Astrocyte (in vitro differentiated cells and primary cell): ENCODE measurements around the gene CREB5. TPM values are rescaled to one million over a fixed set of nuclear protein-coding genes. Genes with fewer than 3 reads are reported as not detected.

Experiments
- DNase-seq: peaks from one replicate; pipeline ENCODE4 v3.0.0-alpha.2; 2010; ENCODE audit warnings: low read depth
- FAIRE-seq: peaks from 2 replicates; lab custom pipeline; 2011; peaks lifted over from hg19 to GRCh38; lab: Jason Lieb, UNC
- H2AFZ ChIP-seq: 2 replicates; pipeline ENCODE4 v1.6.0; 2012; ENCODE audit warnings: low read depth, low read length, inconsistent platforms
- H3K27ac ChIP-seq: 2 replicates; pipeline ENCODE4 v1.5.1; 2011; ENCODE audit warnings: low read depth, low read length, inconsistent platforms
- H3K27me3 ChIP-seq: 2 replicates; pipeline ENCODE4 v1.6.0; 2011; ENCODE audit warnings: low read length, inconsistent platforms; ENCODE audit not compliant: insufficient read depth
- H3K36me3 ChIP-seq: 2 replicates; pipeline ENCODE4 v1.5.1; 2011; ENCODE audit warnings: low read length, inconsistent platforms; ENCODE audit not compliant: insufficient read depth
- H3K4me1 ChIP-seq: 2 replicates; pipeline ENCODE4 v1.5.1; 2011; ENCODE audit warnings: low read length, inconsistent platforms; ENCODE audit not compliant: insufficient read depth
- H3K4me2 ChIP-seq: 2 replicates; pipeline ENCODE4 v1.6.0; 2012; ENCODE audit warnings: low read length, inconsistent platforms
- H3K4me3 ChIP-seq: 2 replicates; pipeline ENCODE4 v1.5.1; 2011; ENCODE audit warnings: low read depth, mild to moderate bottlenecking, low read length, inconsistent platforms; ENCODE audit not compliant: insufficient read depth
- H3K79me2 ChIP-seq: 2 replicates; pipeline ENCODE4 v1.6.0; 2012; ENCODE audit warnings: mild to moderate bottlenecking, low read length, inconsistent platforms; ENCODE audit not compliant: insufficient read depth
- H3K9ac ChIP-seq: 2 replicates; pipeline ENCODE4 v1.6.0; 2012; ENCODE audit warnings: mild to moderate bottlenecking, low read length, inconsistent platforms
- H3K9me3 ChIP-seq: 2 replicates; pipeline ENCODE4 v1.5.1; 2012; ENCODE audit warnings: low read depth, mild to moderate bottlenecking, low read length, inconsistent platforms; ENCODE audit not compliant: insufficient read depth
- H4K20me1 ChIP-seq: 2 replicates; pipeline ENCODE4 v1.6.0; 2012; ENCODE audit warnings: low read length, inconsistent platforms; ENCODE audit not compliant: insufficient read depth
- H3K27ac Mint-ChIP-seq: one replicate; pipeline ENCODE4 v1.8.0; 2021; ENCODE audit warnings: mild to moderate bottlenecking, mixed read lengths; ENCODE audit not compliant: unreplicated experiment
- H3K27me3 Mint-ChIP-seq: one replicate; pipeline ENCODE4 v1.8.0; 2021; ENCODE audit warnings: low read depth, mixed read lengths; ENCODE audit not compliant: unreplicated experiment
- H3K36me3 Mint-ChIP-seq: one replicate; pipeline ENCODE4 v1.8.0; 2021; ENCODE audit warnings: low read depth, mixed read lengths; ENCODE audit not compliant: unreplicated experiment
- H3K4me1 Mint-ChIP-seq: one replicate; pipeline ENCODE4 v1.8.0; 2021; ENCODE audit warnings: low read depth, mixed read lengths; ENCODE audit not compliant: unreplicated experiment
- H3K4me3 Mint-ChIP-seq: one replicate; pipeline ENCODE4 v1.8.0; 2021; ENCODE audit warnings: mild to moderate bottlenecking, moderate library complexity, mixed read lengths; ENCODE audit not compliant: unreplicated experiment
- H3K9me3 Mint-ChIP-seq: one replicate; pipeline ENCODE4 v1.8.0; 2021; ENCODE audit warnings: mild to moderate bottlenecking, mixed read lengths; ENCODE audit not compliant: unreplicated experiment
- EZH2 ChIP-seq: IDR thresholded peaks from 2 replicates; pipeline ENCODE4 v1.6.1; 2012; ENCODE audit warnings: mild to moderate bottlenecking, low read length, inconsistent platforms; ENCODE audit not compliant: insufficient read depth
- total RNA-seq: library from RNA; stranded (reverse); gene quantifications from 2 replicates; pipeline ENCODE4 v1.2.1, GENCODE V29; 2021
- TF ChIP-seq, protein P1 (sequence below): IDR thresholded peaks from 2 replicates; pipeline ENCODE4 v1.5.1; 2011; ENCODE audit warnings: low read depth, mild to moderate bottlenecking, inconsistent platforms, low read length, moderate library complexity; ENCODE audit not compliant: insufficient read depth

Gene CREB5
- total RNA-seq, 1 donor from 2014 or later = 25.4 TPM

DNA sequence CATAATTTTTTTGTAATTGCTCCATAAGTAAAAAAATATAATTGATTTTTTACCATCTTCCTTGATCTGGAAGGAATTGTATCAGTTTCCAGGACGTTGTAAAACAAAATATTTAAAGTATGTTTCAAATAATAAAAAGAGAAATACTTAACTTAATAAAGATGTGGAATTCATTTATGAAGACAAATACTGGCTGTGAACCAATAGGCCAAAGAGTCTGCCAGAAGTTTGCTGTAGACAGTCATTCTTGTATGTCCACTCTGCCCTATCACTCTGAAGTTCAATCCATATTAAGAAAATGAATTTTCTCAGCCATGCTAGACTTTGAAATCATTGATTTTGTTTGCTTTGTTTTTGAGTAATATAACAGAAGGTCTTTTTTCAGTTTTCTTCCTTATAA is 289.4 kb downstream of the CREB5 start:
- Histone ChIP-seq H3K4me1 (peaks cover 3% of the 10 kb centered on the region), H2AFZ (no peak overlapping the region), H3K9me3 (no peaks in the 10 kb centered on the region), H4K20me1 (peaks cover 17% of the 10 kb centered on the region), H3K79me2 (peaks cover 35% of the 10 kb centered on the region), H3K27me3 (no peaks in the 10 kb centered on the region), H3K4me2 (no peak overlapping the region), H3K9ac (no peak overlapping the region), H3K36me3 (no peaks in the 10 kb centered on the region), H3K4me3 (no peak overlapping the region), H3K27ac (no peak overlapping the region)
- no peak overlapping the region for H3K27ac Mint-ChIP-seq
- no peak overlapping the region for H3K4me3 Mint-ChIP-seq
- no peak for FAIRE-seq
- H3K27me3 Mint-ChIP-seq = no peaks in the 10 kb centered on the region
- peaks cover 13% of the 10 kb centered on the region for H3K4me1 Mint-ChIP-seq
- peaks cover 3% of the 10 kb centered on the region for H3K9me3 Mint-ChIP-seq
- no peak for DNase-seq
- peaks cover 5% of the 10 kb centered on the region for H3K36me3 Mint-ChIP-seq
- TF ChIP-seq, protein P1, sequence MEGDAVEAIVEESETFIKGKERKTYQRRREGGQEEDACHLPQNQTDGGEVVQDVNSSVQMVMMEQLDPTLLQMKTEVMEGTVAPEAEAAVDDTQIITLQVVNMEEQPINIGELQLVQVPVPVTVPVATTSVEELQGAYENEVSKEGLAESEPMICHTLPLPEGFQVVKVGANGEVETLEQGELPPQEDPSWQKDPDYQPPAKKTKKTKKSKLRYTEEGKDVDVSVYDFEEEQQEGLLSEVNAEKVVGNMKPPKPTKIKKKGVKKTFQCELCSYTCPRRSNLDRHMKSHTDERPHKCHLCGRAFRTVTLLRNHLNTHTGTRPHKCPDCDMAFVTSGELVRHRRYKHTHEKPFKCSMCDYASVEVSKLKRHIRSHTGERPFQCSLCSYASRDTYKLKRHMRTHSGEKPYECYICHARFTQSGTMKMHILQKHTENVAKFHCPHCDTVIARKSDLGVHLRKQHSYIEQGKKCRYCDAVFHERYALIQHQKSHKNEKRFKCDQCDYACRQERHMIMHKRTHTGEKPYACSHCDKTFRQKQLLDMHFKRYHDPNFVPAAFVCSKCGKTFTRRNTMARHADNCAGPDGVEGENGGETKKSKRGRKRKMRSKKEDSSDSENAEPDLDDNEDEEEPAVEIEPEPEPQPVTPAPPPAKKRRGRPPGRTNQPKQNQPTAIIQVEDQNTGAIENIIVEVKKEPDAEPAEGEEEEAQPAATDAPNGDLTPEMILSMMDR = no peak
- no peak for TF ChIP-seq EZH2

DNA sequence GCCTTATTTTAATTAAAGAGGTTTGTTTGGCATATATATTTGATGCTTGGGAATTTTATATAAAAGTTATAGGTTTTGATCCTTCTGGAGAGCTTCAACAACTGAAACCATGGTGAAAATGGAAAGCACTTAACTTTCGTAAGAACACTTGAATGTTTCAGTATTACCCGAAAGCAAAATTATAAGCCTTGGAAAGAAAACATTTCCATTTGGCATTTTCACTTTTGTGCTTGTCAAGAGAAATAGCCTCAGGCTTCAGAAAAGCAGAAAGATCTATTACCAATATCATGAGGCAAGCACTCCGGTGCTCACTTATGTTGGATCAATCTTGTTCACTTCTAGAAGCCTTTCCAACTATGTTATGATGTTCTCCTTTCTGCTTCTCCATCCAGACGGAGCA is 289.9 kb downstream of the CREB5 start:
- Mint-ChIP-seq H3K4me1 (peaks cover 13% of the 10 kb centered on the region), H3K9me3 (peaks cover 3% of the 10 kb centered on the region), H3K4me3 (no peak overlapping the region), H3K27me3 (no peaks in the 10 kb centered on the region), H3K27ac (no peak overlapping the region), H3K36me3 (peaks cover 5% of the 10 kb centered on the region)
- Histone ChIP-seq H3K4me1 (peaks cover 3% of the 10 kb centered on the region), H3K4me3 (no peak overlapping the region), H3K4me2 (no peak overlapping the region), H2AFZ (no peak overlapping the region), H3K36me3 (no peaks in the 10 kb centered on the region), H3K27me3 (no peaks in the 10 kb centered on the region), H4K20me1 (peaks cover 18% of the 10 kb centered on the region), H3K79me2 (peaks cover 31% of the 10 kb centered on the region), H3K9ac (no peak overlapping the region), H3K27ac (no peak overlapping the region), H3K9me3 (no peaks in the 10 kb centered on the region)
- no peak for TF ChIP-seq EZH2
- TF ChIP-seq, protein P1 = no peak
- DNase-seq = no peak
- FAIRE-seq = no peak

DNA sequence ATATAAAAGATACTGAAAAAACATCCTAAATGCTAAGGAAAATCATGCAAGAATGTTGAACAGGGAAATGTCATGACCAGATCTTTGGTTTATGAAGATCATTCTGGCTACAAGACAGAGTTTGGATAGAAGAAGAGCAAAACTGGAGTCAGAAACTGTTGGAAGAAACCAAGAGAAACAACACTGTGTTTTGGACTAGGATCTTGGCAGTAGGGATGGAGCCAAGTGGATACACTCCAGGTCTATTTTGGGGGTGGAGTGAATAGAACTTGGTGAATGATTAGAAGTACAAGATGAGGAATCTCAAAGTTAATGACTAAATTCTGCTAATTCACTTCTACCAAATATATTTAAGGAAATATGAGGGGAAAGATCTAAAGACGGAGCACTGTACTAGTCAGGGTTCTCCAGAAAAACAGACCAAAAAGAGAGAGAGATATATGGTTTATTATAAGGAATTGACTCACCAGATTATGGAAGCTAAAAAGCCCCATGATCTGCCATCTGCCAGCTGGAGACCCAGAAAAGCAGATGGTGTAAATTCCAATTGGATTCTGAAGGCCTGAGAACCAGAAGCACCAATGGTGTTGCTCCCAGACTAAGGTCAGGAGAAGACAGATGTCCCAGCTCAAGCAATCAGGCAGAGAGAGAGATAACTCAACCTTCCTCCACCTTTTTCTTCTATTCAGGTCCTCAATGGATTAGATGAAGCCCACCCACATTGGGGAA is 290.9 kb downstream of the CREB5 start:
- no peaks in the 10 kb centered on the region for H3K36me3 ChIP-seq
- FAIRE-seq (no peak), DNase-seq (no peak)
- no peaks in the 10 kb centered on the region for H3K9me3 ChIP-seq
- TF ChIP-seq, protein P1 = no peak
- no peak for TF ChIP-seq EZH2
- no peaks in the 10 kb centered on the region for H3K27me3 Mint-ChIP-seq
- H3K4me2 ChIP-seq = no peak overlapping the region
- H3K9me3 Mint-ChIP-seq = peaks cover 3% of the 10 kb centered on the region
- peaks cover 31% of the 10 kb centered on the region for H3K79me2 ChIP-seq
- H3K4me3 Mint-ChIP-seq = no peak overlapping the region
- H3K27ac ChIP-seq = no peak overlapping the region
- H3K4me1 ChIP-seq = peaks cover 11% of the 10 kb centered on the region
- no peak overlapping the region for H3K4me3 ChIP-seq
- H4K20me1 ChIP-seq = peaks cover 19% of the 10 kb centered on the region
- peaks cover 5% of the 10 kb centered on the region for H3K36me3 Mint-ChIP-seq
- H3K9ac ChIP-seq = no peak overlapping the region
- no peaks in the 10 kb centered on the region for H3K27me3 ChIP-seq
- no peak overlapping the region for H2AFZ ChIP-seq
- H3K27ac Mint-ChIP-seq = no peak overlapping the region
- peaks cover 18% of the 10 kb centered on the region for H3K4me1 Mint-ChIP-seq
